GM12878 (cell line): Measurements from ENCODE around the gene MUSTN1. TPM values are rescaled to one million over a fixed set of nuclear protein-coding genes. Genes with fewer than 3 reads are reported as not detected.

Experiments used
- ATAC-seq: fragments of 200-7000 bp; cut with Tn5 transposase; 3 replicates; pipeline ENCODE4 v1.9.1; 2020; ENCODE audit warnings: mild to moderate bottlenecking, moderate library complexity
- BruUV-seq: library from RNA; stranded (reverse); fragments of 400-500 nt; replicated peaks from 2 replicates; lab custom pipeline; 2021; lab: Mats Ljungman, UMichigan
- CTCF ChIA-PET: fragments of 300-600 bp; sonication (Branson Sonifier 250); formaldehyde crosslinking; extraction: SDS; loops from one replicate; lab custom pipeline; 2021; ENCODE audit warnings: inconsistent platforms; lab: Yijun Ruan, JAX
- POLR2A ChIA-PET: fragments of 350-600 bp; formaldehyde crosslinking; extraction: SDS; loops from one replicate; lab custom pipeline; 2021; ENCODE audit warnings: inconsistent platforms; lab: Charles Lee
- RAD21 ChIA-PET: fragments of 300-600 bp; sonication (Branson Sonifier 250); formaldehyde crosslinking; loops from one replicate; lab custom pipeline; 2023; ENCODE audit warnings: antibody characterized with exemption; ENCODE audit not compliant: unreplicated experiment; lab: Charles Lee
- SMC1A ChIA-PET: fragments of 300-600 bp; sonication (Branson Sonifier 250); formaldehyde crosslinking; loops from one replicate; lab custom pipeline; 2023; ENCODE audit not compliant: unreplicated experiment, uncharacterized antibody; lab: Charles Lee
- DNase-seq: peaks from one replicate; pipeline ENCODE4 v3.0.0-alpha.2; 2011; ENCODE audit warnings: low read depth, low spot score
- FAIRE-seq: peaks from 3 replicates; lab custom pipeline; 2011; peaks lifted over from hg19 to GRCh38; lab: Jason Lieb, UNC
- H2AFZ ChIP-seq: 2 replicates; pipeline ENCODE4 v1.6.0; 2011; ENCODE audit warnings: low read depth, low read length, control low read depth; ENCODE audit not compliant: control insufficient read depth
- H3K27ac ChIP-seq: 2 replicates; pipeline ENCODE4 v1.5.1; 2011; ENCODE audit warnings: control low read depth; ENCODE audit not compliant: control insufficient read depth, insufficient read depth
- H3K27me3 ChIP-seq, 2 experiments: replicated peaks in 1 of 2; 2 replicates each; pipeline versions ENCODE4 v1.6.0 to v1.6.1; 2011; ENCODE audit warnings: low read length in 1 of 2; ENCODE audit not compliant: control insufficient read depth in 2 of 2, insufficient read depth in 2 of 2
- H3K36me3 ChIP-seq, 2 experiments: 2 replicates each; pipeline ENCODE4 v1.5.1; 2011; ENCODE audit warnings: low read length in 1 of 2; ENCODE audit not compliant: control insufficient read depth in 2 of 2, insufficient read depth in 2 of 2
- H3K4me1 ChIP-seq: 2 replicates; pipeline ENCODE4 v1.6.1; 2011; ENCODE audit warnings: mild to moderate bottlenecking, low read length, moderate library complexity, mixed read lengths; ENCODE audit not compliant: control insufficient read depth, insufficient read depth
- H3K4me2 ChIP-seq: 2 replicates; pipeline ENCODE4 v1.6.0; 2011; ENCODE audit warnings: control low read depth; ENCODE audit not compliant: control insufficient read depth, insufficient read depth
- H3K4me3 ChIP-seq: fragments of 200-600 bp; sonication (generic); 2 replicates; pipeline ENCODE4 v1.5.1; 2016
- H3K79me2 ChIP-seq: 2 replicates; pipeline ENCODE4 v1.6.0; 2011; ENCODE audit warnings: low read length; ENCODE audit not compliant: control insufficient read depth, insufficient read depth
- H3K9ac ChIP-seq: 2 replicates; pipeline ENCODE4 v1.8.0; 2011; ENCODE audit warnings: low read length, control low read depth, mixed read lengths; ENCODE audit not compliant: control insufficient read depth, insufficient read depth
- H3K9me3 ChIP-seq: replicated peaks from 3 replicates; pipeline ENCODE4 v1.5.1; 2011; ENCODE audit warnings: mild to moderate bottlenecking, low read length; ENCODE audit not compliant: control insufficient read depth, insufficient read depth
- H4K20me1 ChIP-seq: 2 replicates; pipeline ENCODE4 v1.6.0; 2011; ENCODE audit not compliant: control insufficient read depth, insufficient read depth
- BRCA1 ChIP-seq: IDR thresholded peaks from 2 replicates; pipeline ENCODE4 v1.6.1; 2011; ENCODE audit warnings: low read depth, low read length, improper control_type of control experiment
- EGR1 ChIP-seq, 2 experiments: IDR thresholded peaks; 1 replicate in 1 of 2; 2 replicates in 1 of 2; pipeline ENCODE4 v1.6.1; 2011 to 2012; ENCODE audit warnings: low read depth in 2 of 2, low read length in 2 of 2, borderline replicate concordance in 1 of 2, mild to moderate bottlenecking in 1 of 2, moderate library complexity in 1 of 2
- KDM1A ChIP-seq: fragments of 200-600 bp; sonication (generic); IDR thresholded peaks from 2 replicates; pipeline ENCODE4 v1.6.1; 2016; ENCODE audit warnings: borderline replicate concordance
- KLF5 ChIP-seq: fragments of 450-650 bp; IDR thresholded peaks from 2 replicates; pipeline ENCODE4 v1.6.1; 2014; ENCODE audit warnings: mild to moderate bottlenecking; ENCODE audit not compliant: partially characterized antibody
- YY1 ChIP-seq: IDR thresholded peaks from 2 replicates; pipeline ENCODE4 v1.6.1; 2011; ENCODE audit warnings: low read depth, mild to moderate bottlenecking, low read length
- ZNF274 ChIP-seq: IDR thresholded peaks from one replicate; pipeline ENCODE4 v1.8.0; 2011; ENCODE audit not compliant: insufficient read length, insufficient read depth
- WGBS: methylation state at CpG from one replicate; pipeline ENCODE4 v1.1.6; 2016; ENCODE audit warnings: low lambda C conversion rate; ENCODE audit not compliant: insufficient replicate concordance, insufficient coverage; ENCODE audit errors: missing lambda C conversion rate; 5-methylcytosine and 5-hydroxymethylcytosine counted together
- in situ Hi-C: fragments of 300-500 bp; cut with MboI; formaldehyde crosslinking; loops from 9 replicates; pipeline ENCODE4 v1.14.3; 2018; ENCODE audit warnings: mixed read lengths
- intact Hi-C: fragments of 100-400 bp; cut with micrococcal nuclease; formaldehyde crosslinking; loops from one replicate; pipeline ENCODE4 v1.14.2; 2022; ENCODE audit not compliant: unreplicated experiment
- polyA plus RNA-seq, 11 experiments: library from polyadenylated mRNA; depleted of rRNA in 4 of 11; unstranded in 6 of 11; stranded (reverse) in 5 of 11; fragments of >200 nt; fragmentation: Nextera tagmentation in 4 of 11; fragmentation: Illumina TruSeq in 1 of 11; extraction: Ambion mirVana in 4 of 11; extraction: Trizol in 1 of 11; gene quantifications; 1 replicate in 1 of 11; 2 replicates in 10 of 11; pipeline versions ENCODE4 v1.2.1 to v1.2.3, GENCODE V29; 2011 to 2016; ENCODE audit warnings: inconsistent platforms in 2 of 11, missing spikeins in 2 of 11, low read depth in 1 of 11
- total RNA-seq, 4 experiments: library from RNA; depleted of rRNA in 3 of 4; stranded (reverse); fragments of >200 nt in 3 of 4; fragmentation: Illumina TruSeq in 1 of 4; extraction: Trizol in 1 of 4; gene quantifications; 2 replicates each; pipeline versions ENCODE4 v1.2.1 to v1.2.3, GENCODE V29; 2013 to 2021
- TF ChIP-seq, protein P1 (sequence below): IDR thresholded peaks from 2 replicates; pipeline ENCODE4 v1.6.1; 2012; ENCODE audit warnings: mild to moderate bottlenecking, low read depth, low read length

The MUSTN1 gene
- total and polyA plus RNA-seq, 10 of the 15 experiments (the other 5 are each of a cell fraction or from before 2014, with no cell fraction given), result 0.35 to 4.5 (median 1.2) TPM; not detected in 2

DNA sequence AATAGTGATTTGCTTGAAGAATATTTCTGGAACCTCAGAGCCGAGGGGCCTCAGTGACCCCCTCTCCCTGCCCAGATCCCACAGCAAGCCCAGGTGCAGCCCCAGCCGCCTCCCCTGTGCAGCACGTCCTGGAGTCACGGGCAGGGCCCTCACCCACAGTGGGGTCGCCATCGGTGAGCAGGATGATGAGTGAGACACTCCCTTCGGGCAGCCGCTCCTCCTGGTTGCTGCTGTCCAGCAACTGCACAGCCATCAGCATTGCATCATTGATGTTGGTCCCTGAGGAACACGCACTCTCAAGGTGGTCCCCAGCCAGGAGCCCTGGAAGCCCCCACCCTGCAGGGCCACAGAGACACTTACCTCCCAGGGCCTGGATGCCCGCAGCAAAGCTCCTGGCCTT, 10.8 kb downstream of the MUSTN1 start:
- Histone ChIP-seq H3K4me1 (no peaks in the 10 kb centered on the region), H4K20me1 (no peaks in the 10 kb centered on the region), H3K4me3 (no peak overlapping the region), H3K9ac (no peak overlapping the region), H2AFZ (no peak overlapping the region), H3K36me3 (no peaks in the 10 kb centered on the region; a peak in 1 of 4 replicates), H3K27me3 (no peaks in the 10 kb centered on the region), H3K79me2 (no peaks in the 10 kb centered on the region), H3K27ac (no peak overlapping the region), H3K4me2 (no peak overlapping the region), H3K9me3 (no peaks in the 10 kb centered on the region)
- no peak for DNase-seq
- RAD21 ChIA-PET, result no interaction called here
- no peak for ATAC-seq
- SMC1A ChIA-PET, result no interaction called here
- 57% methylated on average over 10 of the region's 10 CpGs for WGBS
- no peak for FAIRE-seq
- BruUV-seq, result no TSS peak
- POLR2A ChIA-PET, result interaction anchor here (0.5 kb wide), 1 partner anchor 11 kb away, joined by 8 read pairs; no protein-coding TSS in a partner anchor
- in situ Hi-C loops, result no loop called here
- CTCF ChIA-PET, result interaction anchor here (0.9 to 1.2 kb wide), 2 partner anchors 26 to 82 kb away, joined by 3 read pairs; no protein-coding TSS in a partner anchor
- intact Hi-C loops, result no loop called here
- TF ChIP-seq BRCA1, result no peak
- no peak for TF ChIP-seq KDM1A
- TF ChIP-seq, protein P1, sequence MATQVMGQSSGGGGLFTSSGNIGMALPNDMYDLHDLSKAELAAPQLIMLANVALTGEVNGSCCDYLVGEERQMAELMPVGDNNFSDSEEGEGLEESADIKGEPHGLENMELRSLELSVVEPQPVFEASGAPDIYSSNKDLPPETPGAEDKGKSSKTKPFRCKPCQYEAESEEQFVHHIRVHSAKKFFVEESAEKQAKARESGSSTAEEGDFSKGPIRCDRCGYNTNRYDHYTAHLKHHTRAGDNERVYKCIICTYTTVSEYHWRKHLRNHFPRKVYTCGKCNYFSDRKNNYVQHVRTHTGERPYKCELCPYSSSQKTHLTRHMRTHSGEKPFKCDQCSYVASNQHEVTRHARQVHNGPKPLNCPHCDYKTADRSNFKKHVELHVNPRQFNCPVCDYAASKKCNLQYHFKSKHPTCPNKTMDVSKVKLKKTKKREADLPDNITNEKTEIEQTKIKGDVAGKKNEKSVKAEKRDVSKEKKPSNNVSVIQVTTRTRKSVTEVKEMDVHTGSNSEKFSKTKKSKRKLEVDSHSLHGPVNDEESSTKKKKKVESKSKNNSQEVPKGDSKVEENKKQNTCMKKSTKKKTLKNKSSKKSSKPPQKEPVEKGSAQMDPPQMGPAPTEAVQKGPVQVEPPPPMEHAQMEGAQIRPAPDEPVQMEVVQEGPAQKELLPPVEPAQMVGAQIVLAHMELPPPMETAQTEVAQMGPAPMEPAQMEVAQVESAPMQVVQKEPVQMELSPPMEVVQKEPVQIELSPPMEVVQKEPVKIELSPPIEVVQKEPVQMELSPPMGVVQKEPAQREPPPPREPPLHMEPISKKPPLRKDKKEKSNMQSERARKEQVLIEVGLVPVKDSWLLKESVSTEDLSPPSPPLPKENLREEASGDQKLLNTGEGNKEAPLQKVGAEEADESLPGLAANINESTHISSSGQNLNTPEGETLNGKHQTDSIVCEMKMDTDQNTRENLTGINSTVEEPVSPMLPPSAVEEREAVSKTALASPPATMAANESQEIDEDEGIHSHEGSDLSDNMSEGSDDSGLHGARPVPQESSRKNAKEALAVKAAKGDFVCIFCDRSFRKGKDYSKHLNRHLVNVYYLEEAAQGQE, result no peak
- no peak for TF ChIP-seq YY1
- TF ChIP-seq KLF5, result no peak
- TF ChIP-seq EGR1 (IDR thresholded peaks at IDR 0.05; ENCODE audit: borderline replicate concordance in 1 of 2, low read depth in 2 of 2, low read length in 2 of 2), result no peak
- TF ChIP-seq ZNF274, result no peak
